Neural cell (in vitro differentiated cells): ENCODE data around the gene MARVELD1.

Experiments used
- CTCF ChIP-seq: fragments of 450-650 bp; IDR thresholded peaks from 2 replicates; pipeline ENCODE4 v1.5.1; 2014; ENCODE audit warnings: antibody characterized with exemption, mild to moderate bottlenecking, moderate library complexity; ENCODE audit not compliant: poor library complexity, severe bottlenecking
- EP300 ChIP-seq: fragments of 450-650 bp; conservative IDR thresholded peaks from 2 replicates; pipeline ENCODE4 v1.6.1; 2014; ENCODE audit warnings: antibody characterized with exemption, mild to moderate bottlenecking, moderate library complexity; ENCODE audit not compliant: poor library complexity, severe bottlenecking
- EZH2 ChIP-seq: fragments of 200-600, 300-800 bp; shearing (Covaris generic), sonication (generic); IDR thresholded peaks from 2 replicates; pipeline ENCODE4 v1.6.1; 2014; ENCODE audit warnings: antibody characterized with exemption, low read length, borderline replicate concordance, mild to moderate bottlenecking; ENCODE audit not compliant: insufficient read depth, poor library complexity, severe bottlenecking
- MXI1 ChIP-seq: fragments of 450-650 bp; conservative IDR thresholded peaks from 2 replicates; pipeline ENCODE4 v1.6.1; 2014; ENCODE audit warnings: antibody characterized with exemption, mild to moderate bottlenecking; ENCODE audit not compliant: poor library complexity, severe bottlenecking
- POLR2AphosphoS5 ChIP-seq: IDR thresholded peaks from 2 replicates; pipeline ENCODE4 v1.6.1; 2012
- RAD21 ChIP-seq: fragments of 450-650 bp; conservative IDR thresholded peaks from 2 replicates; pipeline ENCODE4 v1.6.1; 2014; ENCODE audit warnings: antibody characterized with exemption, mild to moderate bottlenecking, moderate library complexity
- REST ChIP-seq: IDR thresholded peaks from 2 replicates; pipeline ENCODE4 v1.6.1; 2012; ENCODE audit warnings: borderline replicate concordance
- SMC3 ChIP-seq: fragments of 450-650 bp; conservative IDR thresholded peaks from 2 replicates; pipeline ENCODE4 v1.6.1; 2014; ENCODE audit warnings: antibody characterized with exemption, mild to moderate bottlenecking, moderate library complexity; ENCODE audit not compliant: poor library complexity
- TAF1 ChIP-seq: IDR thresholded peaks from 2 replicates; pipeline ENCODE4 v1.6.1; 2012; ENCODE audit warnings: low read depth

GRCh38 chr10:97731346-97732051 lies 18.0 kb downstream of the MARVELD1 start:
- TF ChIP-seq CTCF: peak; percentile 95
- TF ChIP-seq EZH2: no peak
- no peak for TF ChIP-seq REST
- no peak for TF ChIP-seq POLR2AphosphoS5
- TF ChIP-seq MXI1: no peak
- no peak for TF ChIP-seq EP300
- TF ChIP-seq RAD21: peak; percentile 96
- peak; percentile 98 for TF ChIP-seq SMC3
- TF ChIP-seq TAF1: no peak
